Cardiac ventricle fibroblast (primary cell): ENCODE data around the gene AGGF1. TPM values are rescaled to one million over a fixed set of nuclear protein-coding genes. Genes with fewer than 3 reads are reported as not detected.

Experiments
- total RNA-seq: library from RNA; depleted of rRNA; stranded (reverse); fragments of >200 nt; gene quantifications from 2 replicates; pipeline ENCODE4 v1.2.3, GENCODE V29; 2015

Gene AGGF1
- 19.3 and 21.4 TPM in 2 replicates for total RNA-seq

GRCh38 chr5:77030097-77031071, at the start of gene AGGF1:
TSS of gene AGGF1 (plus strand) at chr5:77030404. CDS start at chr5:77030767, 363 bp downstream.

GRCh38 chr5:77086689-77087483, 56.7 kb downstream of the AGGF1 start, which contains the start of gene ZBED3:
TSS of gene ZBED3 (minus strand) at chr5:77087285. CDS start at chr5:77077878, 9,407 bp downstream.

Other genes with a start within 250 kb of the AGGF1 start
- 16.7 and 30.1 TPM in 2 replicates for gene F2RL1, start 211.4 kb upstream of the AGGF1 start, total RNA-seq
- not detected in 2 replicates for gene S100Z, start 180.4 kb upstream of the AGGF1 start, total RNA-seq
- 0.69 and 0.73 TPM in 2 replicates for gene CRHBP, start 77.4 kb upstream of the AGGF1 start, total RNA-seq
- gene ZBED3, start 56.9 kb downstream of the AGGF1 start, total RNA-seq = 7.4 and 7.6 TPM in 2 replicates
- not detected in 2 replicates for gene PDE8B, start 180.3 kb downstream of the AGGF1 start, total RNA-seq